Esophagus muscularis mucosa (tissue), 4 donors: Measurements from ENCODE around the gene GPX3. TPM values are rescaled to one million over a fixed set of nuclear protein-coding genes. Genes with fewer than 3 reads are reported as not detected.

Experiments used
- DNase-seq: peaks from one replicate; pipeline ENCODE4 v3.0.0-alpha.2; 2017; ENCODE audit errors: extremely low spot score
- H3K27ac ChIP-seq, 4 donors: fragments of 200-600 bp; sonication (generic); replicated peaks in 1 of 4; 1 replicate in 3 of 4; 2 replicates in 1 of 4; pipeline ENCODE4 v1.5.1; 2016 to 2019; ENCODE audit warnings: mild to moderate bottlenecking in 1 of 4
- H3K27me3 ChIP-seq, 4 donors: fragments of 200-600 bp; sonication (generic); one replicate each; pipeline versions ENCODE4 v1.5.1 to v1.6.0; 2016 to 2019
- H3K36me3 ChIP-seq, 4 donors: fragments of 200-600 bp; sonication (generic); one replicate each; pipeline ENCODE4 v1.5.1; 2016 to 2019
- H3K4me1 ChIP-seq, 4 donors: fragments of 200-600 bp; sonication (generic); one replicate each; pipeline ENCODE4 v1.5.1; 2016 to 2019
- H3K4me3 ChIP-seq, 4 donors: fragments of 200-600 bp; sonication (generic); 1 replicate in 2 of 4; 2 replicates in 2 of 4; pipeline ENCODE4 v1.5.1; 2016 to 2019; ENCODE audit warnings: mild to moderate bottlenecking in 4 of 4, moderate library complexity in 1 of 4
- H3K9me3 ChIP-seq, 4 donors: fragments of 200-600 bp; sonication (generic); 1 replicate in 3 of 4; 2 replicates in 1 of 4; pipeline ENCODE4 v1.5.1; 2016 to 2019
- EP300 ChIP-seq: sonication (generic); formaldehyde crosslinking; IDR thresholded peaks from one replicate; pipeline ENCODE4 v1.6.1; 2017; ENCODE audit warnings: antibody characterized with exemption
- POLR2A ChIP-seq: fragments of 450-650 bp; IDR thresholded peaks from one replicate; pipeline ENCODE4 v1.6.1; 2017; ENCODE audit warnings: antibody characterized with exemption, moderate library complexity, mild to moderate bottlenecking, low read depth
- POLR2AphosphoS5 ChIP-seq, 2 donors: sonication (generic); formaldehyde crosslinking; IDR thresholded peaks; one replicate each; pipeline ENCODE4 v1.6.1; 2017; ENCODE audit warnings: antibody characterized with exemption in 2 of 2
- WGBS: methylation state at CpG from one replicate; pipeline ENCODE4 v1.1.5; 2018; 5-methylcytosine and 5-hydroxymethylcytosine counted together
- intact Hi-C: fragments of 100-400 bp; cut with DNase I; formaldehyde crosslinking; loops from one replicate; pipeline ENCODE4 v1.15.1; 2023
- total RNA-seq, 4 donors: library from RNA; depleted of rRNA; stranded (reverse); fragments of >200 nt; gene quantifications; one replicate each; pipeline versions ENCODE4 v1.1.0 to v1.2.1, GENCODE V29; 2016
- TF ChIP-seq, protein P1 (sequence below), 3 experiments: fragments of 200-600 bp in 2 of 3; fragments of 450-650 bp in 1 of 3; sonication (generic) in 2 of 3; IDR thresholded peaks; one replicate each; pipeline ENCODE4 v1.5.1; 2017 to 2019; ENCODE audit warnings: antibody characterized with exemption in 3 of 3, mild to moderate bottlenecking in 2 of 3, moderate library complexity in 1 of 3

Gene GPX3
- total RNA-seq, 4 donors from 2014 or later = 1,165 to 3,724 (median 1,939) TPM

DNA sequence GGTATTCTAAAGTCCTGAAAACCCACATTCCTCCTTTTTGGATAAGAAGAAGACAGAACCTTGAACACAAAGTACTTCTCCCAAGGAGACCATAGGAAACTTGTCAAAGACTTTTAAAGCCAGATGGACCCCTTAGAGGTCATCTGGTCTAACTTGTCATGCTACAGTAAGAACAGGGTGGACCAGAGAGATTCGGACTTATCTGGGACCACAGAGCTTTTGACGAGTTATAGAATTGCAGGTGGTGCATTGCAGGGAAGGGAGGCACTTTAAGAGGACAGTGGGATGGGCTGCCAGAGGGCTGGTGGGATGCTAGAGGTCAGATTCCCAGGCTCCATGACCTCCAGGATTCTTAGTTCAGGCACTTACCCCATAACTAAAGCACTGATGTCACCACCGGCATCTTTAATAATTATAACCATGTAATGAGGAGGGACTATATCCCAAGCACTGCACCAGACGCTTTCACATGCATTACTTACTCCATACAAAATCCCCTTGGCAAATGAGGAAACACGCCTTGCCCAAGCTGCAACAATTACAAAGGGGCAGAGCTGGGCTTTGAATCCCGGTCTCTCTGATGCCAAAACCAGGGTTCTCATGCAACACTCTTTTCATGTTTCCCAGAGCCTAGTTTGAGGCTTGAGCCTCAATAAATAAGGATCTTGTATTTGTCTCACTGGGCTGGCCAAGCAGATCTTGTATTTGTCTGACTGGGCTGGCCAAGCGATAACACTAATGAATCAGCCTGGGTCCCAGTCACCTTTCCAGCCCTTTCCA lies 12.8 kb upstream of the GPX3 start:
- H3K4me1 ChIP-seq = peaks cover 42 to 68% (median 62%) of the 10 kb centered on the region in 4 donors
- H3K4me3 ChIP-seq = no peak overlapping the region
- no peaks in the 10 kb centered on the region for H3K9me3 ChIP-seq
- H3K27me3 ChIP-seq = no peaks in the 10 kb centered on the region
- no peaks in the 10 kb centered on the region for H3K36me3 ChIP-seq
- peak overlapping the region; percentile 84 to 94 (median 89) for H3K27ac ChIP-seq
- DNase-seq = no peak
- WGBS = 82% methylated on average over 7 of the region's 7 CpGs
- TF ChIP-seq POLR2A (no peak), POLR2AphosphoS5 (IDR thresholded peaks at IDR 0.05) (no peak), EP300 (no peak)
- TF ChIP-seq, protein P1, sequence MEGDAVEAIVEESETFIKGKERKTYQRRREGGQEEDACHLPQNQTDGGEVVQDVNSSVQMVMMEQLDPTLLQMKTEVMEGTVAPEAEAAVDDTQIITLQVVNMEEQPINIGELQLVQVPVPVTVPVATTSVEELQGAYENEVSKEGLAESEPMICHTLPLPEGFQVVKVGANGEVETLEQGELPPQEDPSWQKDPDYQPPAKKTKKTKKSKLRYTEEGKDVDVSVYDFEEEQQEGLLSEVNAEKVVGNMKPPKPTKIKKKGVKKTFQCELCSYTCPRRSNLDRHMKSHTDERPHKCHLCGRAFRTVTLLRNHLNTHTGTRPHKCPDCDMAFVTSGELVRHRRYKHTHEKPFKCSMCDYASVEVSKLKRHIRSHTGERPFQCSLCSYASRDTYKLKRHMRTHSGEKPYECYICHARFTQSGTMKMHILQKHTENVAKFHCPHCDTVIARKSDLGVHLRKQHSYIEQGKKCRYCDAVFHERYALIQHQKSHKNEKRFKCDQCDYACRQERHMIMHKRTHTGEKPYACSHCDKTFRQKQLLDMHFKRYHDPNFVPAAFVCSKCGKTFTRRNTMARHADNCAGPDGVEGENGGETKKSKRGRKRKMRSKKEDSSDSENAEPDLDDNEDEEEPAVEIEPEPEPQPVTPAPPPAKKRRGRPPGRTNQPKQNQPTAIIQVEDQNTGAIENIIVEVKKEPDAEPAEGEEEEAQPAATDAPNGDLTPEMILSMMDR (IDR thresholded peaks at IDR 0.05) = no peak
- intact Hi-C loops = loop anchor here (10.0 kb wide), 1 partner anchor 223 kb away; no protein-coding TSS in a partner anchor

DNA sequence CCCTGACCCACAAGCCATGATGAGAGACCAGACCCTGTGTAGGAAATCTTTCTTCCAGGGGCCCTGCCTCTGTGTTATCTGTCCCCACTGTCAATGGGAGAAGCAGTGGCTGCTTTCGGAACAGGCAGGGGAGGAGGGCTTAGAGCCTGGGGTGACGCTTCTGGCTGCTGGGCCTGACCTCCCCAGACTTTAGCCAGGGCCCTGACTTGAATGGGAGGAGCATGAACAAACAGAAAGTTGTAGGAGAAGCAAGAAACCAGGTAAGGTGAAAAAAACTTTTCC lies 12.2 kb upstream of the GPX3 start:
- 79% methylated on average over 2 of the region's 2 CpGs for WGBS
- Histone ChIP-seq H3K4me1 (peaks cover 38 to 66% (median 58%) of the 10 kb centered on the region in 4 donors), H3K9me3 (no peaks in the 10 kb centered on the region), H3K4me3 (no peak overlapping the region), H3K27ac (peak overlapping the region; percentile 84 to 94 (median 89)), H3K36me3 (no peaks in the 10 kb centered on the region), H3K27me3 (no peaks in the 10 kb centered on the region)
- DNase-seq = no peak
- no peak for TF ChIP-seq EP300
- TF ChIP-seq POLR2AphosphoS5 (IDR thresholded peaks at IDR 0.05) = no peak
- TF ChIP-seq, protein P1 (IDR thresholded peaks at IDR 0.05) = no peak
- no peak for TF ChIP-seq POLR2A
- intact Hi-C loops = loop anchor here (10.0 kb wide), 1 partner anchor 223 kb away; no protein-coding TSS in a partner anchor

GRCh38 chr5:151008906-151009305 lies 11.5 kb upstream of the GPX3 start:
- Histone ChIP-seq H3K4me3 (no peak overlapping the region), H3K27ac (no peak overlapping the region), H3K9me3 (no peaks in the 10 kb centered on the region), H3K4me1 (peaks cover 38 to 66% (median 52%) of the 10 kb centered on the region in 4 donors), H3K27me3 (no peaks in the 10 kb centered on the region), H3K36me3 (no peaks in the 10 kb centered on the region)
- 96% methylated on average over 4 of the region's 4 CpGs for WGBS
- TF ChIP-seq, protein P1 (IDR thresholded peaks at IDR 0.05) = no peak
- TF ChIP-seq POLR2A (no peak), POLR2AphosphoS5 (IDR thresholded peaks at IDR 0.05) (no peak)
- DNase-seq = no peak
- intact Hi-C loops = loop anchor here (10.0 kb wide), 1 partner anchor 224 kb away; no protein-coding TSS in a partner anchor

DNA sequence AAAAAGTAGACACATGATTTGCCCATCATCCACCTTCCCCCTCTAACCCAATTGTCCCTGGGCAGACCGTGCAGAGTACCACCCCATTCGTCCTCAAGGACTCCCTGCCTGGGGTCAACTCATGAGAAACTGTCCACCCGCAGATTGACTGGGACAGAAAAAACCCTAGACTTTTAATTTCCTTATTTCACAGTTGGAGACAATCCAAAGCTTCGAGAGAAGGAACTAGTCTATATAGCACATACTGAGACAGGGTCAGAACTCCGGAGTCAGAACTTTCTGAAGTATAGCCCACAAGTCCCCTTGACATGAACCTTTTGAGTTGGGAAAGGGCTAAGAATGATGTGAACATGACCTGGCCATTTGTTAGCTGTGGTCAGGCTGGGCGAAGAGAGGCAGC lies 7.5 kb upstream of the GPX3 start:
- 79% methylated on average over 6 of the region's 6 CpGs for WGBS
- no peaks in the 10 kb centered on the region for H3K27me3 ChIP-seq
- intact Hi-C loops = no loop called here
- H3K4me1 ChIP-seq = peaks cover 10 to 61% (median 39%) of the 10 kb centered on the region in 4 donors
- H3K9me3 ChIP-seq = no peaks in the 10 kb centered on the region
- no peak overlapping the region for H3K27ac ChIP-seq
- no peak for DNase-seq
- H3K4me3 ChIP-seq = no peak overlapping the region
- no peak for TF ChIP-seq EP300
- TF ChIP-seq, protein P1 (IDR thresholded peaks at IDR 0.05) = no peak
- H3K36me3 ChIP-seq = no peaks in the 10 kb centered on the region
